OCI-LY7 (cell line): Measurements from ENCODE around the gene CCDC148.

Source experiments
- EZH2phosphoT487 ChIP-seq: fragments of 200-600 bp; sonication (generic); IDR thresholded peaks from 2 replicates; pipeline ENCODE4 v1.6.1; 2018; ENCODE audit warnings: low read depth, borderline replicate concordance, mild to moderate bottlenecking, mixed run types, antibody characterized with exemption, low read length, moderate library complexity, mixed read lengths
- TF ChIP-seq, protein P1 (sequence below): fragments of 200-600 bp; sonication (generic); conservative IDR thresholded peaks from 2 replicates; pipeline ENCODE4 v1.5.1; 2014; ENCODE audit warnings: mild to moderate bottlenecking, antibody characterized with exemption, low read length, moderate library complexity, mixed read lengths

- TF ChIP-seq, protein P1, sequence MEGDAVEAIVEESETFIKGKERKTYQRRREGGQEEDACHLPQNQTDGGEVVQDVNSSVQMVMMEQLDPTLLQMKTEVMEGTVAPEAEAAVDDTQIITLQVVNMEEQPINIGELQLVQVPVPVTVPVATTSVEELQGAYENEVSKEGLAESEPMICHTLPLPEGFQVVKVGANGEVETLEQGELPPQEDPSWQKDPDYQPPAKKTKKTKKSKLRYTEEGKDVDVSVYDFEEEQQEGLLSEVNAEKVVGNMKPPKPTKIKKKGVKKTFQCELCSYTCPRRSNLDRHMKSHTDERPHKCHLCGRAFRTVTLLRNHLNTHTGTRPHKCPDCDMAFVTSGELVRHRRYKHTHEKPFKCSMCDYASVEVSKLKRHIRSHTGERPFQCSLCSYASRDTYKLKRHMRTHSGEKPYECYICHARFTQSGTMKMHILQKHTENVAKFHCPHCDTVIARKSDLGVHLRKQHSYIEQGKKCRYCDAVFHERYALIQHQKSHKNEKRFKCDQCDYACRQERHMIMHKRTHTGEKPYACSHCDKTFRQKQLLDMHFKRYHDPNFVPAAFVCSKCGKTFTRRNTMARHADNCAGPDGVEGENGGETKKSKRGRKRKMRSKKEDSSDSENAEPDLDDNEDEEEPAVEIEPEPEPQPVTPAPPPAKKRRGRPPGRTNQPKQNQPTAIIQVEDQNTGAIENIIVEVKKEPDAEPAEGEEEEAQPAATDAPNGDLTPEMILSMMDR, result no peak
- no peak for TF ChIP-seq EZH2phosphoT487
Observed at GRCh38 chr2:158297120-158297519, 159.4 kb downstream of the CCDC148 start.
